HG02938 (cell line): ENCODE data around the gene PPM1L.

Experiments
- ATAC-seq: cut with Tn5 transposase; IDR thresholded peaks from one replicate; pipeline ENCODE4 v1.9.1; 2021; ENCODE audit warnings: mild to moderate bottlenecking, moderate library complexity; ENCODE audit not compliant: unreplicated experiment

PPM1L gene

DNA sequence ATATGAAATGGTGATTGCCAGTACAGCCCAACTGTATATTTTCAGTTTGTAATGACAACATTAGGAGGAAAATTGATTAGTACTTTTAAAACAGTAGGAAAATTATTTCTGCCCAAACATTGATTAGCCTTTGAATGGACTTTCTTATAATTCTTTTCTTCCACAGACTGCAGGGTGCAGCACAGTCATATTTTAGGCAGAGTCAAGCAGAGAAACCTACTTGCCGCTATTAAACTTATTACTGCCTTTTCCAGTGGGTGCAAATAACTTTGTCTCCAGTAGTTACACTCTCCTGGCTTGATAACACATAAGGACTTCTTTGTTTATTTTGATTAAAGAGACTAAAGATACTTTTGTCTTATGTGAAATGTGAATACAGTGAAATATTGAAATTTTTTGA is 85.4 kb downstream of the PPM1L start:
- no peak for ATAC-seq

DNA sequence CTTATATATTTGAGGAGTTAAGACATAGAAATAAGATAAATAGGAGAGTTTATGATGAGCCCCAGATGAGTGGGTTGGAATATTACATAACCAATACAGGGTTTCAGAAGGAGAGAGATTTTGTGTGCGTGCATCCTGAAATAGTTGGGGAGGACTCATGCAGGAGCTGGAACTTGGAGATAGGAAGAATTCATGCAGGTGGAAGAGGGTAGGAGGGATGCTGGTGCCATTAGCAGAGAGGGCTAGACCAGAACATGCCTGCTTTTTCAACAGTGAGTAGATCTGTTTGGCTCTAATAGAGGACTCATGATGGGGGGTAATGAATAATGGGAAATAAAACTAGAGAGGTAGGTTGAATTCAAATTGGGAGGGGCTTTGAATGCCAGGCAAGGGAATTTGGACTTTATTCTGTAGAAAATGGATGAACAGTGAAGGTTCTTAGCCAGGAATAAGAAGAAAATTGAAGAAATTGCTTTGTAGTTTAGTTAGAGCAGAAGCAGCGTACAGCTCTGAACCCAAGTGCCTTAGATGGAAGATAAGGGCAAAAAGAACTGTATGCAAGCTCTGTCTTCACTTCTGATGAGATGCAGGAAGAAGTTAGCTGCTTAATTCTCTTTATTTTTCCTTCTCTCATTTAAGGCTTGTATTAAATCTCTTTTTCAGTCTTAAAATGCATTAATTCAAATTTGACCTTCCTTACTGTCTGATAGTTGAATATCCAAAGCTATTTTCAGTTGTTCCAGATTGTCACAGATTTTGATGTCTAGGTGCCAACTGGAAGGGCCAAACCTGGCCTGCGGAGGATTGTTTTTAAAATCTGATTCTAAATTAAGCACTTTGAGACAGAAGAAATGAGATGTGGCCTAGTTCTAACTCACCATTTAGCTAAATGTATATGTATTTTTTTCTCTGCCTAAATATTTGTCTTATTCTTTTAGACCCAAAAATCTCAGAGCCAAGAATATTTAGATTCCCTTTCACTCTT is 86.3 kb downstream of the PPM1L start:
- no peak for ATAC-seq

DNA sequence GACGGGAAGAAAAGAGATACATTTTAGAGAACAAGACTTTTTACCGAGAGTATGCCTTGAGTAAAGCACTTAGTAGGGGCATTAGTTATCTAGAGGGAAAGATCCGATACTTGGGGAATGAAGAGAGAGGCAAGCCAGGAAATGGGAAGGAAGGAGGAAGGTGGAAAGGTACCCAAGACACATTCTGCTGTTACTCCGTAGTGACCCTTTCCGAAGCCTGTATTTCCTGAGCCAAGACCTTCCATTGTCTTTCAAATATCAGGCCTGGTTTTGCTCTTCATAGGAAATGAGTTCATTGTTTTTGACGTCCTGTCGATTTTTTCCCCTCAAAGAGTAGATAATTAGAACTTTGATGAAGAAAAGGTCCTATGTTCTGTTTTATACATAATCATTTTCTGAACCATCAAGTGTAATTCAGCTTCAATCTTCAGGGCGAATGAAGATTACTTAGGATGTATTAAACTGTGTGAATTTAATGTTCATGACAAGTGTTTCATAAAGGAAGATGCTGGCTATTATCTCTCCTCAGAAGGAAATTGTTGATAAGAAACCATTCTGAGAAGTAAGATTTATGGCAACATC is 95.7 kb downstream of the PPM1L start:
- no peak for ATAC-seq

DNA sequence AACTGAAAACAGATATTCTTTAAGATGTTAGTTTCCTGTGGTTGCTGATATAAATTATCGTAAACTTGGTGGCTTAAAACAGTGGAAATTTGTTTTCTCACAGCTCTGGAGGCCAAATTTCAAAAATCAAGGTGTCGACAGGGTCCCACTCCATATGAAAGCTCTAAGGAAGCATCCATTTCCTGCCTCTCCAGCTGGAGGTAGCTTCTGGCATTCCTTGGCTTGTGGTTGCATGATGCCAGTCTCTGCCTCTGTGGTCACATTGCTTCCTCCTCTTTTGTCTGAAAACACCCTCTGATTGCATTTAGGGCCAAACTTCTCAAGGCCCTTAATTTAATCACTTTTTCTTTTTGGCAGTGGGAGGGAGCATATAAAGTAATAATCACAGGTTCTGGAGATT is 96.8 kb downstream of the PPM1L start:
- ATAC-seq = no peak

DNA sequence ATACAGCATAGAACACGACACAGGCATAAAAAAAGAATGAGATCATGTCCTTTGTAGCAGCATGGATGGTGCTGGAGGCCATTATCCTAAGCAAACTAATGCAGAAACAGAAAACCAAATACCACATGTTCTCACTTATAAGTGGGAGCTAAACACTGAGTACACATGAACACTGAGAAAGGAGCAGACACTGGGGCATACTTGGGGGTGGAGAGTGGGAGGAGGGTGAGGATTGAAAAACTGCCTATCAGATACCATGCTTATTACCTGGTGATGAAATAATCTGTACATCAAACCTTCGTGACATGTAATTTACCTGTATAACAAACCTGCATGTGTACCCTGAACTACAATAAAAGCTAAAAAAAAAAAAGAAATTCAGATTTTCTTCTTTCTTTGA is 100.4 kb downstream of the PPM1L start:
- no peak for ATAC-seq

DNA sequence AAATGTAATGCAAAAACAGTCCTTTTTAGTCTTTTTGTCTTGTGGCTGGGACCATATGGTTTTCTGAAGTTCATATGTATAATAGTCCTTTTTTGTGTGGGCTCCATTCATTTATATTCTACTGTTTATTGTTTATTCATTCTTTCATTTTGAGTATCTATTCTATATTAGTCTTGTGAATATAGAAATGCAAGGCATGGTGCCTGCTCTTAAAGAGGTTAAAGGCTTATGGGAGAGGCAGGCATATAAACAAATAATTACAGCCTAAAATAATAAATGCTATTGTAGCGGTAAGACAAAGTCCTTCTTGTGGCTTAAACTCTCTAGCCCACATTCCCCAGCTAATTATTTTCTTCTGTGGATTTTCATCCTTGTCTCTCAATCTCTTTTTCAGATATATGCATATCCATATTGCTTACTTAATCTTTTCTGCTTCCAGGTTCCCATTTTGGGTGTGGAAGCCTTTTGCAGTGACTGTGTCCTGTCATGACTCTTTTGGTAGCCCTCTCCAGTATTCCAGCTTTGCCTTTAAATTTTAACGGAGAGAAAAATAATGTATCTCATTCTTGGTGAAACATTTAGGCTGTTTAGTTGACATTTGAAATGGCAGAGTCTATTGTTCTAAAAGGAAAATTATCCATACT is 101.6 kb downstream of the PPM1L start:
- no peak for ATAC-seq

DNA sequence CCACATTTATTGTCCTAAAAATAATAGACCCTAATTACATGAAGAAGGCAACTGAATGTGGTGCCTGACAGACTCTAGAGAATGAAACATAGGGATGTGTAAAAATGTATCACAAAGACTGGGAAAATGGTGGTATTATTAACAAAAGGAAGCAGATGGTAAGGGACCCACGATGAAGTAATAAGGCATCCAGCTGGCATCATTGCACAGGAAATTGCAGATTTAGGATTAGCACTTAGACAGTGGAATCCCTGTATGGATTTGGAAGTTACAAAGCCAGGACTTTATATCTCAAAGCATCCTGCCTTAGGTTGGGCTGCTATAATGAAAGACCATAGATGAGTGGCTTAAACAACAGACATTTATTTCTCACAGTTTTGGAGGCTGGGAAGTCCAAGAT is 104.3 kb downstream of the PPM1L start:
- ATAC-seq = no peak

DNA sequence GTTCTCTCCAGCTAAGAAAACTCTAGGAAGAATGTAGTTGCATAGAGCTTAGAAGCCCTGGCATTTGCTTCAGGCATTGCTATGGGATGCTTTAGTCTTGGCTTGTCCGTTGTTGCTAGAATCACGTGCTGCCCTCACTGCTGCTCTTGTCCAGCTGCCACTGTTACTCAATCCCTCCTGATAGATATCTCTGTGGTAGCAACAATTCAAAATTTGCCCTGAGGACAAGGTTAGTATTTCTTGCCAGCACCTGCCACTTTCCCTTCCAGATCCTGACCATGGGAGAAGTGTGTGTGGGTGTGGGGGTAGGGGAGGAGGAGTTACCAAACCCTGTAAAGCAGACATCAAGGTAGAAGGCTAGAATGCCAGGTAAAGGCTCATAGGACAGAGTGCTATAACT is 113.8 kb downstream of the PPM1L start:
- ATAC-seq = no peak

DNA sequence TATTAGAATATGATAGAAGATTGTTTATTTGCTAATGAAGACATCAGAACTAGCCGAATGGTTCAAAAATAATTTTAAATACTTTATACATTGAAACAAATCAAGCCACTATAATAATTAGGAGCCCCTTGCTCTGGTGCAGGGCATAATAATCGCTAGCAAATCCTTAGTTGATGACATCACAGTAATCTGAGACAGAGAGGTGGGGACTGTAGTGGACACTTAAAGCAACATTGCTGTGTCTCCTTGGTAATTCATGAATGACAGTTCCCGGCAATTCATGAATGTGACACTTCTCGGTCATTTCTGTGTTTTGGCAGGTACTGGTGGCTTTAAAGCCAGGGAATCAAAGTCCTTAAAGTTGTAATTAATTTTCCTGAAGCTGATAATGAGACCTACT is 114.3 kb downstream of the PPM1L start:
- ATAC-seq = no peak

DNA sequence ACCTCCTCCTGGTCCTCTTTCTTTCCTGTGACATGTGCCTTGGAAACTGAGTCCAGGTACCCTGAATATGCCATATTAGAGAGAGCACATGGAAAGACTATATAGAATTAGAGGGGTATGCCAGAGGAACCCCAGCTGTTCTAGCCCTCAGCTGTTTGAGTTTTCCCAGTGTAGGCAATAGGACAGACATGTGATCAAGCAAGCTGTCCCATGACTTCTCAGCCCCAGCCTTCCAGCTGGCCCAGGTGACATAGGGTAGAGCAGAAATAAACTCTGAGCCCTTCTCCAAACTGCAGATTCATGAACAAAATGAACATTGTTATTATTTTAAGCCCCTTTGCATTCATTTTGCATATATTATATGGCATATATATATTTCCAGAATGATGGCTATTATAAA is 118.7 kb downstream of the PPM1L start:
- no peak for ATAC-seq

DNA sequence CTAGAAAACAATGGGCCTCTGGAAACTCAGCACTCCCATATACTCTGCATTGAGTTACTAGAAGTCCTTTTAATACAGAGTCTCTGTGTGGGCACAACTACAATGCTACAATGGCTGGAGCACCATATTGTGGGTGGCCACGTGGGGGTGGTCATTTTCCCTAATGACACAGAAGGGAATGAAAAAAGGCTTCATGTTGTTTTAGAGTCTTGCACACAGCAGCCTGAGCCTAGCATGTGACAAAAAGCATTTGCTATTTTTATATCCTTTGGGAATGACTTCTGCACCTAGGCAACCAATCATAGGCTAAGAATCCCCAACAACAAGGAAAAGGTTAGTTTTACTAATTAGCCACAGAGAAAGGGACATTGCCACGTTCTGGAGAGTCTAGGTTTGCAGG is 120.6 kb downstream of the PPM1L start:
- no peak for ATAC-seq

DNA sequence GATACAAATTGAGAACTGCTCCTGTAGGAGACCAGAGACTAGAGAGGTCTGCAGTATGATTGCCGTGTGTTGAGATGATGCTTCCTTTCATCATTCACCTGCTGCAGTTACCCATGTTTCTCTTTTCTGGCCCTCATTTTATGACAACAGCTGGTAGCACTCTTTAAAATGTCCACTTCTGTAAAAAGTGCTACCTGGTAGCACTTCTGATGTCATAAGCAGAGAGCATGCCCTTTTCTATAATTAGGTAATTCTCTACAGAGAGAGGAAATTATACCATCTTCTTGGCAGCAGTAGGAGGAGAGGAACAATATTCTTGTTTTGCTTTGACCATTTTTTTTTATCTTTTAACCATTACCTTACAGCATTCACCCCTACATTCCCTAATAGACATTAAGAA is 123.8 kb downstream of the PPM1L start:
- ATAC-seq = no peak

DNA sequence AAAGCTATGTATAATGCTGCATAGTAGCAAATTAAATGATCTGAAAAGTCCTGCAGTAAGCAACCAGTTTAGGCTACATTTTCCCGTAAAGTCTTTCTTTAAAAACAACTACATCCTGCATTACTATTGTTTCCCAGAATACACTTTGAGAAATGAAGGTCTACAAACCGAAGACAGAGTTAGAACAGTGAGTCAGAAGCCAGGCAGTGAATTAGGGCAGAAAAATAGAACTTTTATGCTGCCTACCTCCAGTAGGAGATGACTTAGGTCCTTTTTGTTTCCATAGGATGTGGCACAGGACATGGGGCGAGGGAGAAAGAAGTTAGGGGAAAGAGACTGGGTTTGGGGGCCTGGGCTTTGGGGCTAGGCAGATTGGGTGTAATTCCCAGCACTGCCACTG is 127.3 kb downstream of the PPM1L start:
- ATAC-seq = no peak

DNA sequence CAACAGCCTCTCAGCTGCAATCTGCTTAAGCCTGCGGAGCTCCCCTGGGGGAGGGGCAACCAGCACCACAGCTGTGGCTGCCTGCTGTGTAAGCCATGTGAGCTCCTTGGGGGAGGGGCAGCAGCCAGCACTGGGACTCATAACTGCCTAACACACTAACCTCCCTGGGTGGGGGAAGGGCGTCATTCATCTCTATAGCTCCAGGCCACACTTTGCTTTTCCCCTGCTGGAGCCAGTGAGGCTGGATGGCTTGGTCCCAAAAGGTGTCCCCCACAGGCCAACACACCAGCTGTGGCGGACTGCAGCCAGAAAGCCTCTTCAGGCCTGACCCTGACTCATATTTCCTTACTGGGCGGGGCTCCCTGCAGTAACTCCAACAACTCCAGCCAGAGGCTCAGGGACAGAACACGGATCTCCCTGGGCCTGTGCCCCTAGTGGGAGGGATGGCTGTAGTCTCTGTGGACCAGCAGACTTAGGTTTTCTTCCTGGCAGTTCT is 129.8 kb downstream of the PPM1L start:
- peak; percentile 43 for ATAC-seq

DNA sequence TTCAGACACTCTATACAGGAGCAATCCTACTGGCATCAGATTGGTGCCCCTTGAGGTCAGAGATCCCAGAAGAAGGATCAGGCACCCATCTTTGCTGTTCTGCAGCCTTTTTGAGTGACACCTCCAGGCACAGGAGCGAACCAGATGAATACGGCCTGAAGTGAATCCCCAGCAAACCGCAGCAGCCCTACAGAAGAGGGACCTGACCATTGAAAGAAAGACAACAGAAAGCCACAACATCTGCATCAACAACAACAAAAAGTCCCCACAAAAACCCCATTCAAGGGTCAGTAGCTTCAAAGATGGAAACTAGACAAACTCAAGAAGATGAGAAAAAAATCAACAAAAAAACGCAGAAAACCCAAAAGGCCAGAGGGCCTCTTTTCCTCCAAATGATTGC is 130.4 kb downstream of the PPM1L start:
- ATAC-seq = peak; percentile 81

DNA sequence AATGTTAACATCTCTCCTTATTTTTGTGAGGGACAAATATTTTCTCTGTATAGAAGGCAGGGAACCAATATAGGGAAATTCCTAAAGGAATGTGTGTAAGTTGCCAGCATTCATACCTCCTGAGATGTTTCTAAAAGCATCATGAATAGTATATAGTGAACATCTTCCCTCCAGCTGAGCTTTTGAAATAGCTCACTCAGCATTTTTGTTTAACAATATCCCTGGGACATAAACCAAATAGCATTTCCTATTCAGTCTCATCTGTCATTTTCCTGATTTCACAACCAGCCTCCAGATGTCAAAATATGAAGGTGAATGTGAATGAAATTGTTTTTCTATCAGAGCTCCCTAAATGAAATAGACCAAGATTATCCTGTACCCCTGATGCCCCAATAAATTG is 137.2 kb downstream of the PPM1L start:
- no peak for ATAC-seq

DNA sequence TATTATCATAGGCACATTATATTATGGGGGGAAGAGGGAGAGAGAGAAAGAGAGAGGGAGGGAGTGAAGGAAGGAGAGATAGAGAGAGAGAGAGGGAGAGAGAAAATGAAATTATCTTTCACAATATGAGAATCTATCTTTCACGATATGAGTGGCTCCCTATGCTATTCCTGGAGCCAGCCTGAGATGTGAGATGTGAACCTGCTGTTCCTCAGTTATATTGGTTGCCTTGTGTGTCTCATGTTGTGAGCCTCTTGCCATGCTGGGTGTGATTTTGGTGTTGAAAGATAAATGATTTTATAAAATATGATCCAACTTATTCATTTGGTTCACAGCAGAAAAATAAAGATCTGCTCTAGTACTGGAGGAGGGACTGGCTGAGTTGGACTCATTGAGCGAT is 148.7 kb downstream of the PPM1L start:
- no peak for ATAC-seq

DNA sequence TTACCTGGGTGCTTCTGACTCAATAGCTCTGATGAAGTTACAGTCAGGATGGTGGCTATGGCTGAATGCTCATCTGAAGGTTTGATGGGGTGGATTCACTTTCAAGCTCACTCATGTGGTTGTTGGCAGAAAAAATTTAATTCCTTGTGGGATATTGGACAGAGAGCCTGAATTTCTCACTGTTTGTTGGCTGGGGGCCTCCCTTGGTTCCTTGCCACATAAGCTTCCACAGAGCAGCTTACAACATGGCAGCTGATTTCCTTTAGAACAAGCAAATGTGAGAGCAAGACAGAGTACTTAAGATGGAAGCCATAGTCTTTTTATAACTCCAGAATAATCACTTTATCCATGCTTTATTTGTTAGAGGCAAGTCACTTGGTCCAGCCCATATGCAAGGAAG is 150.6 kb downstream of the PPM1L start:
- ATAC-seq = no peak

DNA sequence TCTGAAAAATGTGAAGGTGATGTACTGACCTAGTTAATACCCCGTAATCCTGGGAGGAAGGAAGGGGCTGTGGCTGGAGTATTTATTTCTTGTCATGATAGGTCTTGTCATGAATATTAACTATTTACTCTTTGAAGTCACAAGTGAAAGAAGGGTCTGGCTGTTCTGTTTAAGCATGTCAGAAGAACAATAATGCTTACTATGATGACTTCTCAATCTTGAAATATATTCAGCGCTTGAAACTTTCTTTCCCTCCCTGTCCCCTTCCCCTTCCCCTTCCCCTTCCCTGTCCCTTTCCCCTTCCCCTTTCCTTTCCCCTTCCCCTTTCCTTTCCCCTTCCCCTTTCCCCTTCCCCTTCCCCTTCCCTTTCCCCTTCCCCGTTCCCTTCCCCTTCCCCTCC is 153.9 kb downstream of the PPM1L start:
- no peak for ATAC-seq

DNA sequence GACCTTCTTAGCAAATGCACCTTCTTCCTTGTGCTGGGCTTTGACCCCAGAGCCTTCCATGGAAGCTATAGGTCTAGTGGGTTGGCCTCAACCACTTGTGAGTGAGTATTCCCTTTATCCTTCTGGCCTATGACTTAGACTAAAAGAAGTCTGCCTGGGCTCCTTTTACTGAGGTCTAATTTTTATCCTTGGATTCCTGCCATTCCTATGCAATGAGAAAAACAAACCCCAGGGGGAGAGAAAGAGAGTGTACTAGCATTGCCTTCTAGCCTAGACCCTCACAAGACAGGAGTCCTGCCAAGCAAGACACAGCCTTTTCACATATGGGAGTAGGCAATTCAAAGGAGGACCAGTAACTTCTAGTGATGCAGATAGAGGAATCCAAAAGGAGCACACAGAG is 155.4 kb downstream of the PPM1L start:
- ATAC-seq = no peak

DNA sequence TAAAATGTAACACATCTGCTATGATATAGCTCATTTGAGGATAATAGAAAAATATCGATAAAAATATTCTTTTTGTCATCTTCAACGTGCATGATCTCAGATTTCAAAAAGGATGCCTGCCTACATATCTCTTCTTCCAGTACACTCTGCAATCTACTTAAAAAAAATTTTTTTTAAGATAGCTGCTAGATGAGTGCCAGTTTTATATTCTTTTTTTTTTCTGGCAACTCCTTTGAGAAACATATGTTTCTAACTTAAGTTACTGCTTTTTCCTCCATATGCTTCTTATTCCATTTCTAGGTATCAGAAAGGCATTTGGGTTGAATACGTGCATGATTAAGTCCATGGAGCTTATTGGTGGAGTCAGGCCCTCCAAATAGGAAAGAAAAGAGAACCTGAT is 160.4 kb downstream of the PPM1L start:
- no peak for ATAC-seq

DNA sequence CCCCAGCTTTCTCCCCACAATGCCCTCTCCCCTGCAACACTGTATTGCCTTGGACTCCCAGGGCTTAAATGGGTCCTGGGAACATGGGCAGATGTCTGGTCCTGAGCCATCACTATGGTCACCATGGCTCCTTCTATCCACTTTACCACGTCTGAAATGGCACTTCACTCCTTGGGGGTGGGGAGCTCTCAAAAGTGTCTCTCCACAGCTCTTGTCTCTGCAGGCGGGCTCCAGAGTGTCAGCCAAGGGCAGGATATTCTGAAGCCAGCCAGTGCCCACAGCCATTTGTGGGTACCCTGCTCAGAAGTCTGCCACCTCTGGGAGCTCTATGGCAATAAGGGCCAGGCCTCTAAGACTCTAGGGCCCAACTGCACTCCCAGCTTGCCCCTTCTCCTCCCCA is 163.9 kb downstream of the PPM1L start:
- no peak for ATAC-seq
